ENCODE measurements around the gene SLC27A4. TPM values are rescaled to one million over a fixed set of nuclear protein-coding genes. Genes with fewer than 3 reads are reported as not detected.

Gene SLC27A4
- total RNA-seq, 1 donor from 2014 or later: 14.4 TPM

DNA sequence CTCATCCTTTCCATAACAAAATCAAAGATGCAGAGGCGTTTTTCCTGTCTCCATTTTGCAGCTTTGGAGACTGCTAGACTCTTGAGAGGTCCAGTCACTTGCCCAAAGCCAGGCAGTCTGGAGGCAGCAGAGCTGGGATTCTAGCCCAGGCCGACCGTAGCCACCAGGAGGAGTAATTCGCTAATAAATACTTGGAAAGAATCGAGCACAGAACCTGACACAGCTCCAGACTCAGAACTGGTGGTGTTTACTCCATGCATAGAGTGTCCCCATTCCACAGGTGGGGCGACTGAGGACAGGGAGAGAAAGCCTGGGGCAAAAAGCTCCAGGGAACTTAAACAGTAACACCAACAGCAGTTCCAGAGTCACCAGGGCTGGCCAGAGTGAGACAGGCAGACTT is 69.7 kb downstream of the SLC27A4 start:
- TF ChIP-seq CTCF (IDR thresholded peaks at IDR 0.05): no peak
- Mint-ChIP-seq H3K27ac (no peak overlapping the region), H3K4me3 (no peak overlapping the region), H3K27me3 (peaks cover 25% of the 10 kb centered on the region), H3K9me3 (no peaks in the 10 kb centered on the region), H3K36me3 (ENCODE audit: low read depth) (no peaks in the 10 kb centered on the region), H3K4me1 (no peaks in the 10 kb centered on the region)
- DNase-seq: no peak
- intact Hi-C loops (cut with micrococcal nuclease): loop anchor here (5.0 kb wide), 1 partner anchor 113 kb away; no protein-coding TSS in a partner anchor
- ChIA-PET POLR2A (no interaction called here), CTCF (no interaction called here)
- ATAC-seq (ENCODE audit: low read depth): no peak

Other genes with a start within 250 kb of the SLC27A4 start
- gene PTGES2, start 212.8 kb upstream of the SLC27A4 start, total RNA-seq: 86.7 and 89.2 TPM in 2 replicates
- not detected in 2 replicates for gene LCN2, start 191.1 kb upstream of the SLC27A4 start, total RNA-seq
- gene BBLN, start 180.3 kb upstream of the SLC27A4 start, total RNA-seq: 47.7 and 53.6 TPM in 2 replicates
- 142 and 160 TPM in 2 replicates for gene CIZ1, start 149.0 kb upstream of the SLC27A4 start, total RNA-seq
- gene DNM1, start 137.1 kb upstream of the SLC27A4 start, total RNA-seq: 0.81 and 0.86 TPM in 2 replicates
- gene GOLGA2, start 64.5 kb upstream of the SLC27A4 start, total RNA-seq: 46.0 and 53.5 TPM in 2 replicates
- gene SWI5, start 64.3 kb upstream of the SLC27A4 start, total RNA-seq: 7.2 and 10.4 TPM in 2 replicates
- 28.0 and 32.6 TPM in 2 replicates for gene TRUB2, start 18.1 kb upstream of the SLC27A4 start, total RNA-seq
- gene COQ4, start 17.7 kb upstream of the SLC27A4 start, total RNA-seq: 36.2 and 45.6 TPM in 2 replicates
- 55.8 and 65.1 TPM in 2 replicates for gene URM1, start 30.8 kb downstream of the SLC27A4 start, total RNA-seq
- 1.7 TPM in 2 replicates for gene CERCAM, start 80.3 kb downstream of the SLC27A4 start, total RNA-seq
- 41.2 and 45.7 TPM in 2 replicates for gene ODF2, start 115.5 kb downstream of the SLC27A4 start, total RNA-seq
- gene GLE1, start 164.2 kb downstream of the SLC27A4 start, total RNA-seq: 28.8 and 31.8 TPM in 2 replicates
- gene SPTAN1, start 212.1 kb downstream of the SLC27A4 start, total RNA-seq: 208 and 237 TPM in 2 replicates